Activated CD8-positive, alpha-beta memory T cell treated with anti-CD3 and anti-CD28 coated beads, Interleukin-2, amount 50 U/mL, for 24 hours (primary cell): ENCODE results near the gene TOPAZ1.

Source experiments
- DNase-seq: peaks from one replicate; pipeline ENCODE4 v3.0.0-alpha.2; 2020; ENCODE audit errors: extremely low read depth

The TOPAZ1 gene

DNA sequence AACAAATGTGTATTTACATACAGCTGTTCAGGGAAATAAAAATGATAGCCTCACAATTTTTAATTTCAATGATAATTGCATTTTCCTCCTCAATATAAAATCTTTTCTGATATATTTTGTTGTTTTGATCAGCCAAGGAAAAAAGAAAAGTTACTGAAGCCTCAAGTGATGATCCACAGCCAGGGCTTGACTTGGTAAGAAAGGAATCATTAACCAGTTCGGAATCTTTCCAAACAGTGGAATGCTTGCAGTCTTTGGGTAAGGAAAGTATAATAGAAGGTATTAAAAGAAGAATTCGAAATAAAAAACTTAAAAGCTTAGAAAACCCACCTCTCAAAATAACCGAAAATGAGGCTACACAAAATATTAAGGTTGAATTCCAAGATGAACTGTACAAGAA is 1.0 kb downstream of the TOPAZ1 start:
- DNase-seq: no peak

DNA sequence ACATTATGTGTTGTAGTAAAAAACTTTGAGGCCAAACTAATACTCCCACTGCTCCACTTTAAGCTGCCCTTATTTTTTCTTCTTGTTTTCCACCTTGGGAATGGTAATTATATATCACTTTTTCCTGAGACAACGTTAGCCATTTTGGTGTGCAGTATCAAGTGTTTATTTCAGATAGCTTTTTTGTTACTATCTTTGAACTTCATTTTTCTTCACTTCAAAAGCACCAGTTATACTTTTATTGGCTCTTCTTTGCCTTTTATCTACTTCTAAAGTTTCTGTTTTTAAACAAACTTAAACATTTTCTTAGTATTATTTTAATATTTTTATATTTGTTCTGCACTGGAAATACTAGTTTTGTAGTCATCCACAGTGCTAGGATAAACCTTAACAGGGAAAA is 6.5 kb downstream of the TOPAZ1 start:
- no peak for DNase-seq

DNA sequence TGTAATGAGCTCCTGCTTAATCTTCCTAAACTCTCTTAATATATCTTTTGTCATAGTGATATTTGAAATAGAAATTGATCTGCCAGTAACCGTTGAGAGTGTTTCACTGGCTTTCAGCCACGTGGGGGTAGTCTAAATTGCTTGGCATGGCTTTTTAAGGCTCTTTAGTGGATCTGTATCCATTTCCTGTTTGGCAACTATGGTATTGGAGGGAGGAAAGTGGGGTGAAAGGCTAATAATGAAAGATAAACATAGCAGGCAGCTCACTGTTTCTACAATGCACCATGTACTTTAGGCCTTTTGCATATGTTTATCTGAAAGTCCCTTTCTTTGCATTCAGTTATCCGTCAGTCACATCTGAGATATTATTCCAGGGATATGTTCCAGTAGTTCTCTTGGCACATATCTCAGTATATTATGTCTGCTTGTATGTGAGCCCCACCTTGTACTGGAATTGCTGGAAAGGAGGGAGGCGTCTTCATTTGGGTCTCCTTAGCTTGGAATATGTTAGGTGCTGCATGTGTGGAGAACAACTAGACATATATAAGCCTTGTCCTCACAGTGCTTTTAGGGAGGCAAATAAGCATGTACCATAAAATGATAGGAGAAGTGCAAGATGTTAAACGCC is 10.8 kb downstream of the TOPAZ1 start:
- no peak for DNase-seq

DNA sequence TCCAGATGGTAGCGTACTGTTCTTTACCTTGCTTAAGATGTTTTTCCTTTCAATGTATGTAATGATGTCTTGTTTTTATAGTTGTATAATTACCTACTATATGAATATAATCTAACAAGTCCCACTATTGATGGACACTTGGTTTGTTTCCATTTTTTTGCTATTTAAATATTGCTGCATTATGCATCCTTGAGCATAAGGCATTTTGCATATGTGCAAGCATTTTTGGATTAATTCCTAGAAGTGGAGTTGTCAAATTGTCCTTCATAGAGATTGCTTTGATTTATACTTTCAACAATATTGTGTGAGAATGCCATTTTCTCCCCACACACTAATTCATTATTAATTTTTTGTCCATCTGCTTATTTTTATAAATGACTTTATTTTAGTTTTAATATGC is 17.7 kb downstream of the TOPAZ1 start:
- DNase-seq: no peak

DNA sequence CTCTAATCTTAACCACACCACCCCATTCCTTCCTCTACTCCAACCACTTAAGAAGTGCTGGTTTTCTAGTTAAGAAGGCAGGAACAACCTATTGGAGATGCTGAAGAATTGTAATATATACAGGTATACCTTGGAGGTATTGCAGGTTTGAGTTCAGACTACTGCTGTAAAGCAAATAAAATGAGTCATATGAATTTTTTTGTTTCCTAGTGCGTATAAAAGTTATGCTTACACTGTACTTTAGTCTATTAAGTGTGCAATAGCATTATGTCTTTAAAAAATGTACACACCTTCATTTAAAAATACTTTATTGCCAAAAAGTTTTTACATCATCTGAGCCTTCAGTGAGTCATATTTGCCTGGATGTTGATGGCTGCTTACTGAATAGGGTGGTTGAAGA is 22.5 kb downstream of the TOPAZ1 start:
- no peak for DNase-seq

GRCh38 chr3:44265815-44266214 is 24.1 kb downstream of the TOPAZ1 start:
- DNase-seq: no peak

DNA sequence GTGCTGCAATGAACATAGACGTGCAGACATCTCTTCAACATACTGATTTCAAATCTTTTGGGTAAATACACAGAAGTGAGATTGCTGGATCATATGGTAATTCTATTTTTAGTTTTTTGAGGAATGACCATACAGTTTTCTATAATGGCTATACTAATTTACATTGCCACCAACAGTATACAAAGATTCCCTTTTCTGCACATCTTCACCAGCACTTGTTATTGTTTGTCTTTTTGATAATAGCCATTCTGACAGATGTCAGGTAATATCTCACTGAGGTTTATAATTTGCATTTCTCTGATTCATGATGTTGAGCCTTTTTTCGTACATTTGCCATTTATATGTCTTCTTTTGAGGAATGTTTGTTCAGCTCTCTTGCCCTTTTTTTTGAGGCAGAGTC is 30.5 kb downstream of the TOPAZ1 start:
- DNase-seq: no peak

DNA sequence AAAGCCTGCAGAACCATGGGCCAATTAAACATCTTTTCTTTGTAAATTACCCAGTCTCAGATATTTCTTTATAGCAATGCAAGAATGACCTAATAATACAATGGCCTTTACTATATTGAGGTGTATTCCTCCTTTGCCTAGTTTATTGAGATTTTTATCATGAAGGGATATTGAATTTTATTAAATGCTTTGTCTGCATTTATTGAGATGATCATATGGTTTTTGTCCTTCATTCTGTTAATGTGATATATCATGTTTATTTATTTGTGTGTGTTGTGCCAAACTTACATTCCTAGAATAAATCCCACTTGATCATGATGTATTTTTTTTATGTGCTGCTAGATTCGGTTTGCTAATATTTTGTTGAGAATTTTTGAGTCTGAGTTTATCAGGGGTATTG is 36.2 kb downstream of the TOPAZ1 start:
- no peak for DNase-seq

DNA sequence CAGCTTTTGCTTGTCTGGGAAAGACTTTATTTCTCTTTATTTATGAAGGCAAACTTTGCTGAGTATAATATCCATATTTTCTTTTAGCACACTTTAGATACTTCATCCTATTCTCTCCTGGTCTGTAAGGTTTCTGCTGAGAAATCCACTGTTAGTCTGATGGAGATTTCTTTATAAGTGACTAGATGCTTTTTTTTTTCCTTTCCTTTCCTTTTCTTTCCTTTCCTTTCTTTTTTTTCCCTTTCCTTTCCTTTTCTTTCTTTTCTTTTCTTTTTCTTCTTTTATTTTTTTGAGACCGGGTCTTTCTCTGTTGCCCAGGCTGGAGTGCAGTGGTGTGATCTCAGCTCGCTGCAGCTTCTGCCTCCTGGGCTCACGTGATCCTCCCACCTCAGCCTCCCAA is 38.4 kb downstream of the TOPAZ1 start:
- no peak for DNase-seq

DNA sequence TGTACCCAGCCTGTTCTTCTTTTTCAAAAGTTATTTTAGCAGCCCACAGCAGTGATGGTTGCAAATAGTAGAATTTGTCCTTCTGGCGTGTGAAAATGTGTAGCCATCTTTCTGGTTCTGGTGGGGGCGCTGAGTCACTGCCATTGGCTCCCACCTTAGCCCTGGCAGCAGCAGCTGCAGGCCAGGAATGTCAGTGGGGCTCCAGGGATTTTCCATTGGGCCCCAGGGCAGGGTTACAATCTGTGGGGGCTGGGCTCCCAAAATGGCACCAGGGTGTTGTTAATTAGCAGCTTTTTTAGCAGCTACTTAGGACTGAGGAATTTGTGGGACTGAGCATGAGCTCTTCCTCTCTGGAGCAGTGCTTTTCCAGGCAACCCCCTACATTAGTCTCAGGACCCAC is 38.9 kb downstream of the TOPAZ1 start:
- DNase-seq: no peak

DNA sequence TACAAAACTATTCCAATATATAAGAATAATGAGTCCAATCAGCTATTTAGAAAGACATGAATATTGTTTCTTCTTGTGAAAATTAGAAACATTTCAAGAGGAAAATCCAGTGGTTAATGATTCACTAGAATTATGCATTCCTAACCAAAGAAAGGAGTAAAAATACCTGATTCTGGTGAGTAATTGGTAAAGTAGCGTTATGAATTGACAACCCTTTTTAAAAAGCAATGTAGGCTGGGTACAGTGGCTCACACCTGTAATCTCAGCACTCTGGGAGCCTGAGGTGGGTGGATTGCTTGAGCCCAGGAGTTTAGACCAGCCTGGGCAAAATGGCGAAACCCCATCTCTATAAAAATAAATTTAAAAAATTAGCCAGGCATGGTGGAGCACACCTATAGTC is 43.3 kb downstream of the TOPAZ1 start:
- DNase-seq: no peak

DNA sequence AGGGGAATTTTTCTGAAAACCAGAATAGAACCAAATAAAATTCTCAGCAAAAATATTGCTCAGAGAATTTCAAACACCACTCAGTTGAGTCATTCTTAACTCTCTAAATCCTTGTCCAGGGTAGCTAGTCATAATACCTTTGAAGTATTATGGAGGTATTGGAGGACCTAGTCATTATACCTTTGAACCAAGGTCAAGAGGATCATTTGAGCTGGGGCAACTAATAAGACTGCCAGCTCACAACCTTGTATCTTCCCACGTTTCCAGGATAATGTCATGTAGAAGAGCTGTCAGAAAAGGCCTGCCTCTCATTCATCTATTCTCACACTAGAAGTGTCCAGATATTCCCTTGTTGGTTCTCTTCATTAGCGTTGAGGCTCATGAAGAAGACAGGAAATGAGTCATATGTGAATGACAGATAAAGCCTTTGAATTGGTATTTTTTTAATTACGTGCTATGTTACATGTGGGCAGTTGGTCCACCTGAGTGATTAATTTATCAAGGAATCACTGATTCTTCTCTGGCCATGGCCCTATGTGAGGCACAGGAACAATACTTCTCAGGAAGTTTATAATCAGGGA is 48.3 kb downstream of the TOPAZ1 start:
- DNase-seq: no peak

DNA sequence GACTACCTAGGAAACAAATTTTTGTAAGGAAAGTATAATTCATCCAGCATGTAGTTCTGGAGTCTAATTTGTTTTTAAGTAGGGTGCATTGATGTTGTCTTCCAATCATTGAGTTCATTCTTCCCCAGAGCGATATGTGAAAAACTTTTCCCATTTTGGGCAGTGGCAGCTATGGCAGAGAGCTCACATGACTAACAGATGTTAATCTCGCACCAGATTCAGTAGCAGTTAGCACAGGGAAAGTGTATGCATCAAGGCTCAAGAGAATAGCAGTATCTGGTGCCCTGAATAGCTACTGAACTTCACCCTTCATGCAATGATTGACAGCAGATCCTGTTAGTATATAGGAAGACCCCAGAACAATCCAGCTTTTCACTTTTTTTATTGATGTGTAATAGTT is 50.6 kb downstream of the TOPAZ1 start:
- no peak for DNase-seq

DNA sequence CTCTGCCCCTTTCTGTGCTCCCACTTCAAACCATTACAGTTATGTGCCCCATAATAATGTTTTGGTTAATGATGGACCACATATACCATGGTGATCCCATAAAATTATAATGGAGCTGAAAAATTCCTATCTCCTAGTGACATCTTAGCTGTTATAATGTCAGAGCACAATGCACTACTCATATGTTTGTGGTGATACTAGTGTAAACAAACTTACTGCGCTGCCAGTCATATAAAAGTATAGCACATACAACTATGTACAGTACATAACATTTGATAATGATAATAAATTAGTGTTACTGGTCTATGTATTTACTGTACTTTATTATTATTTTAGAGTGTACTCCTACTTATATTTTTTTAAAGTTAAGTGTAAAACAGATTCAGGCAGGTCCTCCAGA is 51.3 kb downstream of the TOPAZ1 start:
- no peak for DNase-seq

DNA sequence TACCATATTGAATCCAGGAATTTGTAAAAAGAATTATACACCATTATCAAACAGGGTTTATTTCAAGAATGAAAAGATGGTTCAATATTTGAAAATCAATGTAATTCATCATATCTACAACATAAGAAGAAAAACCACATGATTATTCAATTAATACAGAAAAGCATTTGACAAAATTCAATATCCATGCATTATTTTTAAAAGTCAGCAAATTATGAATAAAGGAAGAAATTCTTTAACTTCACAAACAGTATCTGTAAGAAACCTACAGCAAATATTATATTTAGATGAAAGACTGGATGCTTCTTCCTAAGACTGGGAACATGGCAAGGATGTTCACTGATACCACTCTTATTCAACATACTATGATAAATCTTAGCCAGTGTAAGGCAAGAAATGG is 55.6 kb downstream of the TOPAZ1 start:
- DNase-seq: no peak

DNA sequence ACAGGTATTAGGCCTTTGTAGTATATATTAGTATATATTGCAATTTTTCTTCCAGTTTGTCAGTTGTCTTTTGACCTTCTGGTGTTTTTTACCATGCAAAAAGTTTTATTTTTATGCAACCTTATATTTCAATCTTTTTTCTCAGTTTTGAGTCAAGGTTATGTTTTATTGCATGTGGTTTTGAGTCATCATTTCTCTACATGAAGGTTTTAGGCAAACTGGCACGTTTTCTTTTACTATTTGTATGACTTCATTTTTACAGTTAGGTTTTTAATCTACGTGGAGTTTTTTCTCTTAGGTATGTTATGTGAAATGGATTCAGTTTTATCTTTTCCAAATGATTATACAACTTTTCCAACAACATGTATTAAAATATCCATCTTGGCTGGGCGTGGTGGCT is 60.1 kb downstream of the TOPAZ1 start:
- no peak for DNase-seq

DNA sequence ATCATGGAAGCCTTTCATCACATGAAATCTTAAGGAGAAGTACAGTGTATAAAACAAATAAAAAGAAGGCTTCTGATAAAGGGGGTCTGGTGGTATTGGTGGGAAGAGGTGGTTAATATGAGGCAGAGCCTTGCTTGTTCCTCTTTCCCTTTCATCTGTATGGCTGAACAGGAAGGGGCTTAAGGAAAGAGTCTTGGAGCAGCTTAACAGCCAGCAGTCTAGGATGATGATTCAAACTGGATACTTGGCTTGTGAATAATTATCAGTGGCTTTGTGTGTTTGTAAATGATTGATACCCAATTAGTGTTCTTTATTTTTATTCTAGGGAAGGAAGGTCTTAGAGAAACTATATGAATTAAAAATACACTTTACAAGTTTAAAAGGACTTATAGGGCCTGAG is 67.8 kb downstream of the TOPAZ1 start:
- DNase-seq: no peak

GRCh38 chr3:44318891-44319311 is 77.2 kb downstream of the TOPAZ1 start:
- no peak for DNase-seq

GRCh38 chr3:44321335-44321734 is 79.6 kb downstream of the TOPAZ1 start:
- no peak for DNase-seq

GRCh38 chr3:44323341-44323955 is 81.8 kb downstream of the TOPAZ1 start:
- DNase-seq: peak; percentile 4

GRCh38 chr3:44324584-44324983 is 82.9 kb downstream of the TOPAZ1 start:
- no peak for DNase-seq

DNA sequence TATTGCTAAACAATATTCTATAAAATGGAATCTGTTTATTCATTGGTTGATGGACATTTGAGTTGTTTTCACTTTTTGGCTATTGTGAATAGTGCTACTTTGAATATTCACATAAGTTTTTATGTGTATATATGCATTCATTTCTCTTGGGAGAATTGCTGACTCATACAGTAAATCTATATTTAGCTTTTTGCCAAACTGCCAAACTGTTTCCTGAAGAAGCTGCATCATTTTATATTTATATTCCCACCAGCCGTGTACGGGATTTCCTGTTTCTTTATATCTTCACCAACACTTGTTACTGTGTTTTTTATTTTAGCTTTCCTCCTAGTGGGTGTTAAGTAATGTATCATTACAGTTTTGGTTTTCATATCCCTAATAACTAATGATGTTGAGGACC is 84.3 kb downstream of the TOPAZ1 start:
- DNase-seq: no peak

DNA sequence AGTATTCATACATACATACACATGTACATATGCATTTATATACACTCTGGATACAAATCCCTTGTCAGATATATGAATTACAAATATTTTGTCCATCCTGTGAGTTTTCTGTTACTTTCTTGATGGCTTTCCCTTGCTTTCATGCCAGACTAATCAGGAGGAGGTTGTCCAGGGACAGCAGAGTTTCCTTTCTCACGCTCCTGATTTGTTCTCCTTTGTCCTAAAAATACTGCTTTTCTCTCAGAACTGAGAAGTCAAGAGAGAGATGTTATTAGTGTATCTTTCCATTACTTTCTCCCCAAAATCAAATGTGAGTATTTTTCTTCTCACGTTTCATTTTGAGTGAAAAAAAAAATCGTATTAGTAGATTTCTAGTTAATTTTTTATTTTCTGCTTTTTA is 84.8 kb downstream of the TOPAZ1 start:
- DNase-seq: no peak

DNA sequence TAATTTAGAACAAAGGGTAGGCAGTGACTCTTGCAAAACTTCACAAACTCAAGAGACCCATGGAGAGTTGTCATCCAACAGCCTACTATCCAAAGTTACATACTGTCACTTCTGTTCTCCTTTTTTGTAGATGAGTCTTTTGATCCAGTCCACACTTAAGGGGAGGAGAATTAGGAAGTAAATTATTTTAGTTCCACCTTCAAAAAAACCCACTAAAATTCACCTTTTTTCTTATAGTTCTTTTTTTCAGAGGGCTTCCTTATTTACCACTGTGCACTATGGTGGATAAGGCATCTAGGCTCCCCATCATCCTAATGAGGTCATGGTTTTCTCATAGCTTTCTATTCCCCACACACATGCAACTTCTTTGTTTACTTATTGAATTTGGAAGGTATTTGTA is 88.3 kb downstream of the TOPAZ1 start:
- DNase-seq: no peak
